Upper lobe of left lung (tissue), 6 donors: Measurements from ENCODE around the gene DNAJC12. TPM values are rescaled to one million over a fixed set of nuclear protein-coding genes. Genes with fewer than 3 reads are reported as not detected.

Experiments used
- ATAC-seq, 2 donors: fragments of 200-7000 bp; cut with Tn5 transposase; one replicate each; pipeline ENCODE4 v1.9.1; 2022; ENCODE audit warnings: mild to moderate bottlenecking in 2 of 2, moderate library complexity in 2 of 2; ENCODE audit not compliant: low FRiP score in 2 of 2
- DNase-seq, 2 donors: peaks; one replicate each; pipeline ENCODE4 v3.0.0-alpha.2; 2019 to 2020
- H3K27ac ChIP-seq, 4 donors: fragments of 200-600 bp; sonication (generic); one replicate each; pipeline ENCODE4 v1.5.1; 2016 to 2019
- H3K27me3 ChIP-seq, 4 donors: fragments of 200-600 bp; sonication (generic); one replicate each; pipeline ENCODE4 v1.5.1; 2017 to 2019
- H3K36me3 ChIP-seq, 4 donors: fragments of 200-600 bp; sonication (generic); one replicate each; pipeline ENCODE4 v1.5.1; 2016 to 2019
- H3K4me1 ChIP-seq, 4 donors: fragments of 200-600 bp; sonication (generic); one replicate each; pipeline ENCODE4 v1.5.1; 2018 to 2019
- H3K4me3 ChIP-seq, 4 donors: fragments of 200-600 bp; sonication (generic); one replicate each; pipeline ENCODE4 v1.5.1; 2017 to 2019; ENCODE audit warnings: mild to moderate bottlenecking in 2 of 4, moderate library complexity in 1 of 4
- H3K9me3 ChIP-seq, 4 donors: fragments of 200-600 bp; sonication (generic); one replicate each; pipeline ENCODE4 v1.5.1; 2018 to 2019
- CTCF ChIP-seq, 6 experiments: fragments of 450-650 bp in 4 of 6; fragments of 200-600 bp in 2 of 6; sonication (generic) in 2 of 6; IDR thresholded peaks; one replicate each; pipeline ENCODE4 v1.5.1; 2016 to 2019; ENCODE audit warnings: antibody characterized with exemption in 6 of 6
- EP300 ChIP-seq, 4 donors: sonication (generic); formaldehyde crosslinking; IDR thresholded peaks; one replicate each; pipeline ENCODE4 v1.5.1; 2017; ENCODE audit warnings: antibody characterized with exemption in 4 of 4, control low read depth in 2 of 4
- POLR2A ChIP-seq, 4 donors: fragments of 450-650 bp; IDR thresholded peaks; one replicate each; pipeline ENCODE4 v1.5.1; 2016 to 2017; ENCODE audit warnings: antibody characterized with exemption in 4 of 4, mild to moderate bottlenecking in 2 of 4
- POLR2AphosphoS5 ChIP-seq, 2 donors: sonication (generic); formaldehyde crosslinking; IDR thresholded peaks; one replicate each; pipeline ENCODE4 v1.5.1; 2017; ENCODE audit warnings: antibody characterized with exemption in 2 of 2
- WGBS, 2 donors: methylation state at CpG; one replicate each; pipeline ENCODE4 v1.1.5; 2017 to 2018; 5-methylcytosine and 5-hydroxymethylcytosine counted together
- total RNA-seq, 6 donors: library from RNA; depleted of rRNA in 4 of 6; stranded (reverse); fragments of >200 nt in 4 of 6; gene quantifications; one replicate each; pipeline versions ENCODE4 v1.1.0 to v1.2.1, GENCODE V29; 2016 to 2021
- donor health status: DM: no; HTN: no; CAD: no; lungs with moderate emphysema.
- donor health status: DM: no; HTN: yes; CAD: no; lungs with severe emphysema.

DNAJC12 gene
- total RNA-seq, 6 donors from 2014 or later: 0.60 to 2.7 (median 1.8) TPM; not detected in 1

- no peak for ATAC-seq
- no peak overlapping the region for H3K27ac ChIP-seq
- no peak overlapping the region for H3K4me3 ChIP-seq
- no peaks in the 10 kb centered on the region for H3K4me1 ChIP-seq
- WGBS, 2 donors: 78 to 91% methylated on average over 1 of the region's 1 CpG
- H3K27me3 ChIP-seq: no peaks in the 10 kb centered on the region
- H3K36me3 ChIP-seq: no peaks in the 10 kb centered on the region
- no peak for DNase-seq
- no peaks in the 10 kb centered on the region for H3K9me3 ChIP-seq
- TF ChIP-seq CTCF (IDR thresholded peaks at IDR 0.05) (no peak), POLR2A (IDR thresholded peaks at IDR 0.05) (no peak), EP300 (IDR thresholded peaks at IDR 0.05) (no peak), POLR2AphosphoS5 (IDR thresholded peaks at IDR 0.05) (no peak)
Observed at GRCh38 chr10:67808704-67809103, 29.3 kb downstream of the DNAJC12 start.

- no peak for TF ChIP-seq POLR2AphosphoS5 (IDR thresholded peaks at IDR 0.05)
- TF ChIP-seq POLR2A (IDR thresholded peaks at IDR 0.05): no peak
- TF ChIP-seq CTCF (IDR thresholded peaks at IDR 0.05): no peak
- no peak for TF ChIP-seq EP300 (IDR thresholded peaks at IDR 0.05)
- DNase-seq (no peak), ATAC-seq (no peak)
- WGBS, 2 donors: 69 to 75% methylated on average over 4 of the region's 4 CpGs
- Histone ChIP-seq H3K27me3 (no peaks in the 10 kb centered on the region), H3K36me3 (no peaks in the 10 kb centered on the region), H3K27ac (no peak overlapping the region), H3K4me3 (no peak overlapping the region), H3K4me1 (no peaks in the 10 kb centered on the region), H3K9me3 (no peaks in the 10 kb centered on the region)
Observed at GRCh38 chr10:67807855-67808456, 30.0 kb downstream of the DNAJC12 start.

- no peak overlapping the region for H3K4me3 ChIP-seq
- no peaks in the 10 kb centered on the region for H3K4me1 ChIP-seq
- ATAC-seq: no peak
- DNase-seq: no peak
- no peaks in the 10 kb centered on the region for H3K9me3 ChIP-seq
- no peak overlapping the region for H3K27ac ChIP-seq
- H3K36me3 ChIP-seq: no peaks in the 10 kb centered on the region
- TF ChIP-seq CTCF (IDR thresholded peaks at IDR 0.05) (no peak), EP300 (IDR thresholded peaks at IDR 0.05) (no peak), POLR2A (IDR thresholded peaks at IDR 0.05) (no peak), POLR2AphosphoS5 (IDR thresholded peaks at IDR 0.05) (no peak)
- H3K27me3 ChIP-seq: no peaks in the 10 kb centered on the region
Observed at GRCh38 chr10:67804395-67804678, 33.7 kb downstream of the DNAJC12 start.

GRCh38 chr10:67803588-67804394, 34.2 kb downstream of the DNAJC12 start:
- 73 to 76% methylated on average over 3 of the region's 3 CpGs for WGBS, 2 donors
- Histone ChIP-seq H3K27me3 (no peaks in the 10 kb centered on the region), H3K4me1 (no peaks in the 10 kb centered on the region), H3K4me3 (no peak overlapping the region), H3K36me3 (no peaks in the 10 kb centered on the region), H3K9me3 (no peaks in the 10 kb centered on the region), H3K27ac (no peak overlapping the region)
- ATAC-seq: no peak
- no peak for TF ChIP-seq POLR2AphosphoS5 (IDR thresholded peaks at IDR 0.05)
- no peak for TF ChIP-seq EP300 (IDR thresholded peaks at IDR 0.05)
- no peak for TF ChIP-seq CTCF (IDR thresholded peaks at IDR 0.05)
- no peak for TF ChIP-seq POLR2A (IDR thresholded peaks at IDR 0.05)
- no peak for DNase-seq
